ENCODE data around the gene ADCY4.

- TF ChIP-seq CTCF (IDR thresholded peaks at IDR 0.05): no peak
- TF ChIP-seq POLR2A (IDR thresholded peaks at IDR 0.05): peak; percentile 91
Observed at GRCh38 chr14:24299255-24300191, 35.3 kb downstream of the ADCY4 start, which contains the start of the genes DHRS1 and NOP9.

Data from right lobe of liver (tissue), 4 donors.